HG03095 (cell line): ENCODE measurements around the gene MLYCD.

Source experiments
- ATAC-seq: cut with Tn5 transposase; IDR thresholded peaks from one replicate; pipeline ENCODE4 v1.9.1; 2021; ENCODE audit warnings: moderate library complexity; ENCODE audit not compliant: unreplicated experiment

MLYCD gene

DNA sequence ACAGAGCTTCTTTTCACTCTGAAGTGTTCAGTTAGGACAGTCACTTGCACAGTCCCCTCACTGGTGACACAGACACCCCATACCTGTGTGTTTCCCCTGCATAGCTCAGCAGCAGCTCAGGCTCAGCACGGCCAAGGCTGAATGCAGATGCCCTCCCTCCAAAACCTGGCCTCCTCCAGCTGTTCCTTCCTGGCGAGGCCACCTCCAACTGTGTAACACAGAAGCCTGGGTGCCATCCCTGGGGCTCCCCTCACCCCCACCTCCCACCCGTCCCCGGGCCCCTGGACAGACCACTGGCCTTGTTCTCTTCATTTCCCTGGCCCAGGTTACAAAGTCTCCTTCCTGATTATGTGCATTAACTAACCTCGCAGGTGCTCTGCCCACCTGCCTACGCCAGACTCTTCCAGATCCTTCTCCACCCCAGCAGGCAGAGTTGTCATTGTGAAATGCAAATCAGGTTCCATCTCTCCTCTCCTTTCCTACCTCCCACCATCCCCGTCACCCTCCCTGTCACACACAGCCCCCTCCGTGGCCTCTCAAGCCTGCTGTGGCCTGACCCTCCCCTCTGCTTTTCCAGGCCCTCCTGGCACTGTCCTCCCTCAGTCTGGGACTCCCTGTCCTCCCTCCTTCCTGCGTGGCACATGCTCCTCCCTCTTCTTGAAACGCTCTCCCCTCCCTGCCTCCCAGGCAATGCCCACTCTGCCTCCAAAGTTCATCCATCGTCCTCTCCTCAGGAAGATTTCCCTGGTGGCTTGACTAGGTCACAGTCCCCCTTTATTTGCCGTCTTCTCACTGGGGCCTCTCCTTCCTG, 26.4 kb downstream of the MLYCD start:
- no peak for ATAC-seq

DNA sequence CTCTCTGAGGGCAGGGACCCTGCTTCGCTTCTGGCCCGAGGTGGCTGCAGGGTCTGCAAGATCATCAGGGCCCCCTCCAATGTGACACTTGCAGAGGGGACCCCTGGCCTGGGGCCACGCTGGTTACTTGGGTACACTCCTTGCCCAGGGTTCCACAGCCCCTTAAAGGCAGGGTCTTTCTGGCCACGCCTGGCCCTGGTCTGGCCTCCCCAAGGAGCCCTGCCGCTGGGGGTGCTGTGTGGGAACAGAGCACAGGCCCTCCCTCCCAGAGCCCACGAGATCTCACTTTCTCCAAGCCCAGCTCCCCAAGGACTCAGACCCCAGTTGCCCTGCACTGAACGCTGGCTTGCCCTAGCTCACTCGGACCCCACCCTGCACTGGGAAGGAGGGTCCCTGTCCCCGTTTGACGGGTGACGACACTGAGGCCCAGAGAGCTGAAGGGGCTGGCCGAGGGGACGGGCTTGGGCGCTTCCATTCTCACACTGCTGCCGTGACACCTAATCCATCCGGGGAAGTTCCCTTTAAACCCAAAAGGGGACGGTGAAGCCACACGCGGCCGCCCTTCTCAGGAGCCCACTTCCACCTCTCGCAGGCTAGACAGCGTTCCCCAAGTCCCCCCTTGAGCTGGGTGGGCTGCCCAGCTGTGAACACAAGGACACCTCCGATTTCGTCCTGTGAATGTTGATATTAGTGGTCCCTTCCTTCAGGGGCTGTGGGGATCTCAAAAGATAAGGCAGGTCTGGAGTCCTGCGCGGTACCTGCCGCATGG, 27.2 kb downstream of the MLYCD start:
- no peak for ATAC-seq

DNA sequence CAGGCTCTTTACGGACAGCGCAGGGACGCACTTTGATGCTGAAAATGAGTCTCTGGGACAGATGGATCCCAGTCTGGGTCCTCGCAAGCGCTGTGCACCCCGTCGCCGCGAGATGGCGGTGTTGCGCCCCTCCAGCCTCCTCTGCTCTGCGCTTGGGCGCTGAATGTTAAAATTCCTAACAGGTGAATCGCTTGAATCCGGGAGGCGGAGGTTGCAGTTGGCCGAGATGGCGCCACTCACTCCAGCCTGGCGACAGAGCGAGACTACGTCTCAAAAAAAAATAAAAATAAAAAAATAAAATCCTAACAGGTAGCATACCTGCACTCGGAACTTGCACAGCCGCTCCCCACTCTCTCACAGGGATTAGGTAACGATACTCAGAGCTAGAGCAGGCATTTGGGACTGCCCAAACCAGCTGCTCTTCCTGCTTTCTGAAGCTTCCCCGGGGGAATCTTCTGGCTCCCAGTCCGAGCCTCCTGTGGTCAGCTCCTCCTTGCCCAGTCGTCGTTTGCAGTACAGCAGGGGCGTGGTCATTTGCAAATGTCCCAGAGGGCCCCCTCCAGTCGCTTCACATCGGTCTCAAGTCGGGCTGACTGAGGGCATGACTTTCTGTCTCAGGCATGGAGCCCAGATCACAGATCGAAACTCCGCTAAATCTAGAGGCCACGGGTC, 27.9 kb downstream of the MLYCD start:
- peak; percentile 62 for ATAC-seq

DNA sequence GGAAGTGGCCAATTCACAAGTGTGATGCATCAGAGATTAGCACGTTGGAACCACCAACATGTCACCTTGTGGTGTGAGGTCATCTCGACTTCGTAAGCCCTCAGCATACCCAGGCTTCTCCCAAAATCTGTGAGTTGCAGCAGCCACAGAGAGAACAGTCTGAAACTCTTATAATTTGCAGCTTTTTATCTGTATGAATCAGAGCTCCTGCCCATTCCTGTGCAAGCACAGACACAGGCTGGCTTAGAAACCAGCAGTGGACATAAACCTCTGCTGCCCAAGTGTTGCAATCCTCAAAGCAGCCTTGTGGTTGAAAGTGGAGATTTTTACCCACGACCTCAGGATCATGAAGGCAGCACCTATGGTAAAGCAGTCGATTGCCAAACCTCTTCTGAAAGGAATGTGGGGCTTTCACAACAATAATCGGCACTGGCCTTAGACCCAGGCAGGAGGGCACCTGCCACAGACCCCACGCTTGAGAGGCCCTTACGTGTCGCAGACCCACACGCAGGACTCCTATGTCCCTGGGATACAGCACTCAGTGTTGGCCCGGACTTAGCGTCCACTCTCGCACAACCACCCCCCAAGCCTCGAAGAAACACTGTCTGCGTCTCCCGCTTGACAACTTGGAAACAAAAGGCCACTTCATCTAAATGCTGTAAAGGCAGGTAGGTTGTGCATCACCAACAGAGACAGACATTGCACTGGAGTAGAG, 29.6 kb downstream of the MLYCD start:
- ATAC-seq: no peak

DNA sequence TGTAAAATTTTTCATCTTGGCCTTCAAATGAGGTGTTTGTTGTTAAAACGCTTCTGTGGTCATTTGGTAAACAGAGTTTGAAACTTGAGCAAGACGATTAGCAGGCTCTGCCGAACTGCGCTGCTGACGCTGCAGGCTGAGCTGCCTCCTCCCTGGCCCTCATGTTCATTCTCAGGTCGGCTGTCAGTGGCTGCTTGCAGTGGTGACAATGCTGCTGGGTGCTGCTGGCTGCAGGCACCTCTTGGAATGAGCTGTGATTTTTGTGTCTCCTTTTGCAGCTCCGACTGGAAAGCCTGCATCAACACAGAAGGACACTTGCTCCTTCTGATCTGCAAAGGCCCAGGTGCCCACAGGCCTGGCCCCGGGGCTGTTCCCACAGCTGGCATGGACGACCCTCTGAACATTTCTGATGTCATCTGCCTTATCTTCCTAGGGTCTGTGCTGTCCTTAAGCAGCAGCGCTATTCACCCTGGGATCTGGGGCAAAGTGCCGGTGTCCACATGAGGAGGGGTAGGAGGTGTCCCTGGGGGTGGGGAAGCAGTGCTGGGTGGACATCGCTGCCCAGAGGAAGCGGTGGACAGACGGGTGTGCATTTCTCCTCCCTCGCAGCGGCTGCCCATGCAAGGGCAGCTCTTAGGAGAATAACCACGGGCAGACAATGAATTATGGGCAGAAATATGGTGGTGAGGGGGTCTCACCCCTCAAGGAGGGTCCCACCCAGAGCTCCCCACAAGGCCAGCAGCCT, 31.1 kb downstream of the MLYCD start:
- no peak for ATAC-seq

DNA sequence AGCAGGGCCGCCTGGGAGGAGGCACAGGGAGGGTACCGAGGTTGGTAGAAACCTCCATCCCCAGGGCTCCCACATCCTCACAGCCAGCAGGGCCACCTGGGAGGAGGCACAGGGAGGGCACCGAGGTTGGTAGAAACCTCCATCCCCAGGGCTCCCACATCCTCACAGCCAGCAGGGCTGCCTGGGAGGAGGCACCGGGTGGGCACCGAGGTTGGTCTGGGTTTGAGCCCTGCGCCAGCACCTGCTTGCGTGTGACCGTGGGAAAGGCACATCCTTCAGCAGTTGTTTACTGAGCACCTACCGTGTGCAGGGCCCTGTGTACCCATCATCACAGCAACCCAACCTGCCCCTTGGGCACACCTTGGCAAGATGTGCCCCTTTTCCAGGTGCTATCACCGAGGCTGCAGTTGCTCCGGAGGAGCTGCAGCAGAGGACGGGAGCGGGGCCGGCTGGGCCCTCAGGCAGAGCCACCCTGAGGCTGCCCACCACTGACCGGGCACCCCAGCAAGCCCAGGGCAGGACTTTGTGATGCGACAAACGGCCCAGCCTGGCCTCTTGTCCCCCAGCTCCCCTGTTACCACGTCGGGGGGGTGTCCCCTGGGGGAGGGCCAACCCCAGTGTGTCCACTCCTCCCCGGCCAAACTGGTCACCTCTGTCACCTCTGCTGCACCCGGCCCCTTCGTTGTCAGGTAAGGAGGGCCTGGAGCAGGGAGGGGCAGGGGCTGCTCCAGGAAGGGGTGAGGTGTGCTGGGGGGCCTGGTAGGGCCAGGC, 32.0 kb downstream of the MLYCD start:
- no peak for ATAC-seq

DNA sequence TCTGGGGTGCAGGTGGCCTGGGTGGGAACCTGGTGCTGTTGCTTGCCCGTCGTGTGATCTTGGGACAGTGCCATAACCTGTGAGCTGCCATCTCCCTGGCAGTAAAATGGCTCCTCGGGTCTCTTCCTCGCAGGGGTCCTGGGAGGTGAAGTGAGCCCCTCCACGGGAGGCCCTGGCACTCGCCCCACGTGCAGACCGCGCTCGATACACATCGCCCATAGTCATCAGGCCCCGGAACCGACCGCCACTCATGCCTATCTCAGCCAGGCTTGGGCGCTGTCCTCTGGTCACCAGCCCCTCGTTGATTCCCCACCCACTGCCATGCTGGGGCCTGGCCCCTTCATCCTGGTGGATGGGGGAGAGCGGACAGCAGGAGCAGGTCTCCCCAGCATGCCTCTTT, 32.6 kb downstream of the MLYCD start:
- no peak for ATAC-seq

DNA sequence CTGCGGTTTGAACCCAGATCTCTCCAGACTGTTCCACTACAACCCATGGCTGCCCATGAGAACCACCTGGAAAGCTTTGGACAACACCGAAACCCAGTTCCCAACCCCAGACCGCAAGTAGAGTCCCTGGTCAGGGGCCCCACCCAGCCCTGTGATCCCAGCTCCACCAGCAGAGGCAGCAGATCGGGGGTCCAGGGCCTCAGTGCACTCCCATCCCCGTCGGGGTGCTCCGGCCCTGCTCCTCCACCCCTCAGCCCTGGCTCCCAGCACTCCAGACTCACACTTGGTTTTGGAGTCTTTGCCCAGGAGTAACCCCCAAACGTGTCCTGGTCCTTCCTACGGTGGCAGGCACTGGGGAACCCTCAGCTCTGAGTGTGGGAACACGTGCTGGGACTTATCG, 33.4 kb downstream of the MLYCD start:
- ATAC-seq: no peak

DNA sequence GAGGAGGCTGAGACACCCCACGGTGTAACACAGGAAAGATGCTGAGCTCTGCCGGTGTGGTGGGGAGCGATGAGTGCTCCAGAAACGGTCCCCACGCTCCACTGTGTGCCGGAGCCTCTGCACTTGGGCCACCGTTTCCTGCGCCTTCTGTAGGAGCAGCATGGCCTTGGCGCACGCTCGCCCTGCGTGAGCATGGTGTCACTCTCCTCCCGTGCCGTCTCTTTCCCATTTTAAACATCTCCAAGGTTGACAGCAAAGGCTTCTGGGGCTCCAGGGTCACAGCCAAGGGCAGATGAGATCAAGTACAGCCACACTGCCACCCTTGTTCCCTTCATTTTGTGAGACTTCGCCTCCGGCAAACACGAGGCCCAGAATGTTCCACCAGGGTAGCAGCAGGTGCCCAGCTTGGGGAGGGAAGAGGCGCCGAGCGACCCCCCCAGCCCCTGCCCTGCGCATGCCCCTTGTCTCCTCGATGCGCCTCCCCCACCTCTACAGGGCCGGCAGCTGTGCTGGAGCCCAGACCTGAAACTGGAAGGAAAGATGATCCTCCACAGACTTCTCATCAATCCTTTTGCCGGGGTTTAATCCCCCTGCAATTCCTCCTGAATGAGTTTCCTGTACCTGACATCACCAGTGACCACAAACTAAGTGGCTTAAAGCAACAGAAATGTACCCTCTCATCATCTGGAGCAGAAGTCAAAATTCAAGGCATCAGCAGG, 34.2 kb downstream of the MLYCD start:
- ATAC-seq: no peak

DNA sequence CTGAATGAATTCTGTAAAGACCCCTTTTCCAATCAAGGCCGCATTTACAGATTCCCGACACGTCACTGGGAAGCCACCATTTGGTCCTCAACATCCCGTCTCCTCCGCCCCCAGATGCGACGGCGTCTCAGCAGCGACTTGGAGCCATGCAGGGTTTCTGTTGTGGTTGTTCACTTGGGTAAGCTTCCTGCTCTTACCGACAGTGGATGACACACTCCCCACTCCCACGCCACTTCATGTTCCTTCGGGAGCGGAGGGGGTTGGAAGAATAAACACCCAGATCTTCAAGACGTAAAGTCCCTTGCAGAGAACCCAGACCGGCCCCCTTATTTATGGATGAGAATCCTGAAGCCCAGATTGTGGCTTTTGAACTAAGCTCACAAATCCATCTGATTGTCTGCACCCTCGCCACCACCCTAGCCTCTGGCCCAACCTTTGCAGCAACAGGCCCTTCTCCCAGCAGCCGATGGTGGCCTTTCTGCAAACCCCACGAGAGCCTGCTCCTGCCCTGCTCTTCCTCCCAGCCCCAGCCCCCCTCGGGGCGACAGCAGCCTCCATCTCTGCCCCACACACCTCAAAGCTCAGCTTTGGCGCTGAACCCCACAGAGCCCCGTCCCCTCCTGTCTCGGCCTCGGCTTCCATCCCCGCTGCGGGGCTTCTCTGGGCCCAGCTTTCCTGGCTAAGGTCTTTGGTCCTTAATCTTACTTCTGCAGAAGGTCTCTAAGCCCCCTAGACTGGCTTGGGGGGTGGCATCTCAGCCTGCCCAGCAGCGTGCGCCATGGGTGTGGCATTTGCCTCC, 35.2 kb downstream of the MLYCD start:
- ATAC-seq: no peak

DNA sequence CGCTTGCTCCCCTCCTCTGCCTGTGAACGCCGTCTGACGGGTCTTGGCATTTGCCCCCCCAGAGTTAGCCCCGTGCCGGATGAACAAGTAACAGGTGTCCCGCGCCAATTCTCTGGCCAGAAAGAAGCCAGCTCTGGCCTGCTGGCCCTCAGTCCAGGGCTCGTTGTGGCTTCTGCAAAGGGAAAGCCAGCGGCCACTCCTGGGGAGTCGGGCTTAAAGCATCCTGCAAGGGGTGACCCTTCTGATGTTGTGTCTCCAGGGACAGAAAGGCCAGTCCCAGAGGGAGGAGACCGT, 35.7 kb downstream of the MLYCD start:
- no peak for ATAC-seq

DNA sequence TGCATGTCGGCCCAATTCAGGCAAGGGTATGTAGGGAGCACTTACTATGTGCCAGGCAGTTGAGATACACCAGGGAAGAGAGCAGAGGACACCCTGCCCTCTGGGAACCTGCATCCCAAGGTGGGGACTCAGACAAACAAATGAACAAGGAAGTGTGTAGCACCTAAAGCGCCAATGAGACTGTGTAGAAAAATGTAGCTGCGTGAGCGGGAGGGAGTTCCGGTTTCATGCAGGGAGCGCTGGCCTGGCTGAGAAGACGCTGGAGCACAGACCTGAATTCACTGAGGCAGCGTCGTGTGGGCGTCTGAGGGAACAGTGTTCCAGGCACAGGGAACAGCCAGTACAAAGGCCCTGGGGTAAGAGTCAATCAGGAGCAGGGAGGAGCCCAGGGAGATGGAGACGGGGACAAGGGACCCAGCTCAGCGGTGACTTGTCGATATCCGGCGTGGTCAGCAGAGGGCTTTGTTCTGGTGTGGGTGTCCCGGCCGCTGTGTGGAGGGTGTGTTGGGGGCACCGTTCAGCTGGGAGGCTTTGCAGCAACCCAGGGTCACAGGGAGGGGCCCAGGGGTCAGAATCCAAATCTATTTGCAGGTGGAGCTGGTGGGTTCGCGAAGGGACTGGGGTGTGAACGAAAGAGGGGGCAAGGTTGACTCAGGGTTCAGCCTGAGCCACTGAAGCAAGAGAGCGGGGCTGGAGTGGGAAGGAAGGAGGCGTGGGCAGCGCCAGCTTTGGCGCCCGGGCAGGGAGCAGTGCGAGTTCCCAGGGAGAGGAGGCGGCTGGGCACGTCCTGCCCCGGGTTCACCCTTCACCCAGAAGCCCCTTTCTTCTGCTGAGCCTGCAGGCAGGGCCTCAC, 36.3 kb downstream of the MLYCD start:
- no peak for ATAC-seq

DNA sequence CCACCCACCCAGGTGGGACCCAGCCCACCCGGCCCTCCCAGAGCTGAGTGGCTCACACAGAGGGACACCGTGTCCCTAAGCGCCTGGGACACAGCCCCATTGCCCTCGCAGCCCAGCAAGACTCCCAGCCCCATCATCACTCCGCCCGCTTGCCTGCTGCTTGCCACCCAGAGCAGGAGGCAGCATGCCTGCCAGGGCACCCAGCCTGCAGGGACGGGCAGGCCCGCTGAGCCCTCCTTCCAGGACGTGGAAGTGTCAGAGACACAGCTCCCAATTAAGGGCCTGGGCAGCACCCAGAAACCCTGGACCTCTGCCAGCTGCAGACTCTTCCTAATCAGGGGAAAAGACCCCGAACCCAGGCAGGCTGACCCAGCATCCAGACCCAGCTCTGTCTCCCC, 36.9 kb downstream of the MLYCD start:
- ATAC-seq: no peak

DNA sequence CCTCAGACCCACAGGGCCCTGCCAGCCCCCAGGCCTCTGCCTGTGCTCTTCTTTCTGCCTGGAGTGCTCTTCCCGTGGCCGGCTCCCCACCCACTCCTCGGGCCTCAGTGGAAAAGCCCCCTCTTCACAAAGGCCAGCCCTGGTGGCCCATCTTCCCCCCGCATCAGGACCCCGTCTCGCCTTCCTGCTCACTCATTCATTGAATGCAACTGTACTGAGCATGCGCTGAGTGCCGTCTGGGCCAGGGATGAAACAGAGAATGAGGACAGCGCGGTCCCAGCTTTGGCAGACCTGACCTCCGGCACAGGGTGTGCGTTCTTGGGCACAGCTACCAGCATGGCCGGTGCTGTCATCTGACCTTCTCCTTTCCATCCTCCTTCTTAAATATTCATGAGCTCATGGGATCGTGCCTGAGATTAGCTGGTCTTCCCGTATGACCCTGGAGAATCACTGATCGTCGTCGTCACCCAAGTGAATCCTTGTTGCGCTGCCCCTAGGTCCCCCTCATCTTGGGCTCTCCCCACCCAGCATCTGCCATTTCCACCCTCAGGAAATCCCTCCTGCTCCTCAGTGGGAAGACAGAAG, 37.8 kb downstream of the MLYCD start:
- ATAC-seq: no peak

DNA sequence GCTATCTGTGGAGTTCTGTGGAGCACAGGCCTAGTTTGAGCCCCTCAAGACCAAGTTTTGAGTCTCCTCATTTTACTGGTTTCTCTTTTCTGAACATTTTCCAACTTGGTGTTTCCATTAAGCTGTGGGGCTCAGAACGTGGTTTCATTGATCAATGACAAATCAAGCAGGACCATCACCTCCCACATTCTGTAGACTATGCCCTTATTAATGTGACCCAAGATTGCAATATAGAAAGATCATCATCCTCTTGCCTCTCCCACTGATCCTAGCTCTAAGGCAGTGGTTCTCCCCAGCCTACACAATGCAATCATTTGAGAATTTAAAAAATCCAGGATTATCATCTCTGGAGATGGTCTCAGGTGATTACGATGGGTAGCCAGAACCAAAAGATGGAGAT, 38.4 kb downstream of the MLYCD start:
- no peak for ATAC-seq

DNA sequence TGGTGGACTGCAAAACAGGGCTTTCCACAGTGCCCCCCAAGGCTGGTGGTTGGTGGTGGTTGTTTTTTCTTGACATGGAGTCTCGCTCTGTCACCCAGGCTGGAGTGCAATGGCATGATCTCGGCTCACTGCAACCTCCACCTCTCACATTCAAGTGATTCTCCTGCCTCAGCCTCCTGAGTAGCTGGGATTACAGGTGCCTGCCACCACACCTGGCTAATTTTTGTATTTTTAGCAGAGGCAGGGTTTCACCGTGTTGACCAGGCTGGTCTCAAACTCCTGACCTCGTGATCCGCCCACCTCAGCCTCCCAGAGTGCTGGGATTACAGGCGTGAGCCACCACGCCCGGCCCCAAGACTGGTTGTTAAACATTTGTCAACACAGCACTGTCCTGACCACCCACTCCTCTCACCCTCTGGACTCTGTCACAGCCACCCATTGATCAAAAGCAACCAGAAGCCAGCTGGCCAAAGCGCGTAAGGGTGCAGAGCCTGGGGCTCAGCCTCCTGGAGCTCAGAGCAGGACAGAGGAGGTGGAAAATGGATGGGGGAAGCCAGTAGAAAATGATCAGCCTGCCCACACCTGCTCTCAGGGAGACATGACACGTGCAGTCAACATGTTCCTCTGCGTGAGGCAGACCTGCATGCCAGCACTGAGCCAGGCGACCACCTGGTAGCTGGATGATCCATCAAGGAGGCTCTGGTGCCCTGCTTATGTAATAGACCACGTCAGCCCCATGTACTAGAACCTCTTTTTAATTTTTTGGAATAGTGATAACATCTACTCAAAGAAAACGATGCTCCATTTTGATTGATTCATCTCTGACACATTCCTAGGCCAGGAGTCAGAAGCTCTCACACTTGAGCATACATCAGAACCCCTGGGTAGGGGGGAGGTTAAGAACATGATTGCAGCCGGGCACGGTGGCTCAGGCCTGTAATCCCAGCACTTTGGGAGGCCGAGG, 39.3 kb downstream of the MLYCD start:
- ATAC-seq: no peak
